A673 (cell line): Measurements from ENCODE around the gene TICRR. TPM values are rescaled to one million over a fixed set of nuclear protein-coding genes. Genes with fewer than 3 reads are reported as not detected.

Experiments
- BruUV-seq: library from RNA; stranded (reverse); fragments of 400-500 nt; replicated peaks from 2 replicates; lab custom pipeline; 2021; lab: Mats Ljungman, UMichigan
- CTCF ChIA-PET: fragments of 300-600 bp; sonication (Branson Sonifier 250); formaldehyde crosslinking; loops from one replicate; lab custom pipeline; 2022; ENCODE audit warnings: antibody characterized with exemption; lab: Charles Lee
- POLR2A ChIA-PET: fragments of 300-600 bp; sonication (Branson Sonifier 250); formaldehyde crosslinking; loops from one replicate; lab custom pipeline; 2022; ENCODE audit warnings: antibody characterized with exemption; ENCODE audit not compliant: low non-redundant PET; lab: Charles Lee
- DNase-seq: peaks from one replicate; pipeline ENCODE4 v3.0.0-alpha.2; 2015; ENCODE audit warnings: low spot score
- H3K27ac ChIP-seq: fragments of 200-600 bp; sonication (generic); 2 replicates; pipeline ENCODE4 v1.5.1; 2016; ENCODE audit warnings: mixed run types, low read depth, mild to moderate bottlenecking, mixed read lengths, antibody characterized with exemption, low read length; ENCODE audit not compliant: poor library complexity, severe bottlenecking
- H3K27me3 ChIP-seq: fragments of 200-600 bp; sonication (generic); replicated peaks from 2 replicates; pipeline ENCODE4 v1.6.1; 2017; ENCODE audit warnings: mixed run types, low read depth, mild to moderate bottlenecking, mixed read lengths, antibody characterized with exemption, low read length; ENCODE audit not compliant: insufficient read depth, poor library complexity
- H3K36me3 ChIP-seq: fragments of 200-600 bp; sonication (generic); 2 replicates; pipeline ENCODE4 v1.6.1; 2016; ENCODE audit warnings: mixed run types, mild to moderate bottlenecking, mixed read lengths, antibody characterized with exemption, low read length; ENCODE audit not compliant: insufficient read depth, poor library complexity, severe bottlenecking
- H3K4me1 ChIP-seq: fragments of 200-600 bp; sonication (generic); 2 replicates; pipeline ENCODE4 v1.6.1; 2017; ENCODE audit warnings: mixed run types, mild to moderate bottlenecking, mixed read lengths, antibody characterized with exemption, low read length; ENCODE audit not compliant: insufficient read depth, poor library complexity, severe bottlenecking
- H3K4me3 ChIP-seq: fragments of 200-600 bp; sonication (generic); 2 replicates; pipeline ENCODE4 v1.5.1; 2016; ENCODE audit warnings: low read depth, mixed run types, mild to moderate bottlenecking, mixed read lengths, low read length; ENCODE audit not compliant: poor library complexity, severe bottlenecking
- H3K9me3 ChIP-seq: fragments of 200-600 bp; sonication (generic); 2 replicates; pipeline ENCODE4 v1.6.1; 2016; ENCODE audit warnings: mixed run types, low read depth, mild to moderate bottlenecking, mixed read lengths, antibody characterized with exemption, low read length; ENCODE audit not compliant: poor library complexity, severe bottlenecking
- CTCF ChIP-seq: fragments of 300-800, 200-600 bp; sonication (generic); conservative IDR thresholded peaks from 2 replicates; pipeline ENCODE4 v1.5.1; 2017; ENCODE audit warnings: low read depth, mild to moderate bottlenecking, antibody characterized with exemption, low read length, moderate library complexity, mixed read lengths
- EZH2 ChIP-seq: fragments of 200-600 bp; sonication (generic); IDR thresholded peaks from 2 replicates; pipeline ENCODE4 v1.6.1; 2017; ENCODE audit warnings: borderline replicate concordance, low read depth, mild to moderate bottlenecking, mixed read lengths, antibody characterized with exemption, low read length; ENCODE audit not compliant: poor library complexity, severe bottlenecking
- intact Hi-C: fragments of 100-400 bp; cut with micrococcal nuclease; formaldehyde crosslinking; loops from one replicate; pipeline ENCODE4 v1.10.0; 2022; ENCODE audit not compliant: unreplicated experiment
- total RNA-seq: library from RNA; stranded (reverse); gene quantifications from 2 replicates; pipeline ENCODE4 v1.2.3, GENCODE V29; 2021

TICRR gene
- total RNA-seq, 1 experiment from 2014 or later = 56.5 TPM

- intact Hi-C loops = no loop called here
Observed at GRCh38 chr15:89656116-89656815, 81.0 kb downstream of the TICRR start.

GRCh38 chr15:89657686-89658200 lies 82.5 kb downstream of the TICRR start:
- no TSS peak for BruUV-seq
- intact Hi-C loops = no loop called here
- no peak for TF ChIP-seq CTCF
- Histone ChIP-seq H3K4me3 (no peak overlapping the region), H3K36me3 (no peaks in the 10 kb centered on the region), H3K27ac (no peak overlapping the region), H3K4me1 (no peaks in the 10 kb centered on the region), H3K9me3 (no peaks in the 10 kb centered on the region), H3K27me3 (no peaks in the 10 kb centered on the region)
- DNase-seq = no peak
- CTCF ChIA-PET = interaction anchor here (0.6 kb wide), 1 partner anchor 591 kb away, joined by 7 read pairs; no protein-coding TSS in a partner anchor
- POLR2A ChIA-PET = interaction anchor here (0.6 kb wide), 1 partner anchor 211 kb away, joined by 6 read pairs; no protein-coding TSS in a partner anchor

More at GRCh38 chr15:89656116-89656815, 81.0 kb downstream of the TICRR start:
- Histone ChIP-seq H3K27me3 (no peaks in the 10 kb centered on the region), H3K4me3 (no peak overlapping the region), H3K9me3 (no peaks in the 10 kb centered on the region), H3K36me3 (no peaks in the 10 kb centered on the region), H3K4me1 (no peaks in the 10 kb centered on the region), H3K27ac (no peak overlapping the region)
- POLR2A ChIA-PET = interaction anchor here (0.6 kb wide), 1 partner anchor 81 kb away, joined by 3 read pairs; the partner anchor contains the start of gene TICRR
- CTCF ChIA-PET = no interaction called here
- BruUV-seq = no TSS peak
- no peak for DNase-seq
- TF ChIP-seq EZH2 (no peak), CTCF (no peak)

GRCh38 chr15:89659295-89659694 lies 84.0 kb downstream of the TICRR start:
- Histone ChIP-seq H3K4me3 (no peak overlapping the region), H3K4me1 (no peaks in the 10 kb centered on the region), H3K27me3 (no peaks in the 10 kb centered on the region), H3K27ac (no peak overlapping the region), H3K9me3 (no peaks in the 10 kb centered on the region), H3K36me3 (no peaks in the 10 kb centered on the region)
- DNase-seq = no peak
- intact Hi-C loops = no loop called here
- ChIA-PET POLR2A (no interaction called here), CTCF (no interaction called here)
- BruUV-seq = no TSS peak
- TF ChIP-seq EZH2 (no peak), CTCF (no peak)
